Subcutaneous abdominal adipose tissue (tissue), 5 donors: ENCODE results near the gene EPHA2.

Experiments
- H3K27ac ChIP-seq: one replicate; pipeline ENCODE4 v1.7.0; 2013; ENCODE audit warnings: low read depth, mild to moderate bottlenecking, inconsistent platforms, low read length, moderate library complexity
- H3K27me3 ChIP-seq, 5 donors: one replicate each; pipeline ENCODE4 v1.7.0; 2013; ENCODE audit warnings: low read length in 5 of 5, inconsistent platforms in 1 of 5; ENCODE audit not compliant: control insufficient read depth in 5 of 5, insufficient read depth in 4 of 5
- H3K36me3 ChIP-seq, 5 donors: one replicate each; pipeline ENCODE4 v1.7.0; 2013; ENCODE audit warnings: low read length in 5 of 5; ENCODE audit not compliant: control insufficient read depth in 5 of 5, insufficient read depth in 5 of 5
- H3K4me1 ChIP-seq, 5 donors: one replicate each; pipeline ENCODE4 v1.7.0; 2013; ENCODE audit warnings: low read length in 5 of 5, mild to moderate bottlenecking in 3 of 5, moderate library complexity in 1 of 5; ENCODE audit not compliant: control insufficient read depth in 5 of 5, insufficient read depth in 5 of 5
- H3K4me3 ChIP-seq, 5 donors: one replicate each; pipeline ENCODE4 v1.7.0; 2013; ENCODE audit warnings: low read length in 5 of 5, low read depth in 1 of 5
- H3K9ac ChIP-seq, 5 donors: one replicate each; pipeline ENCODE4 v1.7.0; 2013; ENCODE audit warnings: low read length in 5 of 5, mild to moderate bottlenecking in 4 of 5, moderate library complexity in 3 of 5
- H3K9me3 ChIP-seq, 5 donors: one replicate each; pipeline ENCODE4 v1.7.0; 2013; ENCODE audit warnings: low read length in 5 of 5; ENCODE audit not compliant: control insufficient read depth in 5 of 5
- donor health status: healthy.
- donor health status: healthy.
- donor health status: healthy.
- donor health status: healthy.
- donor health status: healthy.

Gene EPHA2

DNA sequence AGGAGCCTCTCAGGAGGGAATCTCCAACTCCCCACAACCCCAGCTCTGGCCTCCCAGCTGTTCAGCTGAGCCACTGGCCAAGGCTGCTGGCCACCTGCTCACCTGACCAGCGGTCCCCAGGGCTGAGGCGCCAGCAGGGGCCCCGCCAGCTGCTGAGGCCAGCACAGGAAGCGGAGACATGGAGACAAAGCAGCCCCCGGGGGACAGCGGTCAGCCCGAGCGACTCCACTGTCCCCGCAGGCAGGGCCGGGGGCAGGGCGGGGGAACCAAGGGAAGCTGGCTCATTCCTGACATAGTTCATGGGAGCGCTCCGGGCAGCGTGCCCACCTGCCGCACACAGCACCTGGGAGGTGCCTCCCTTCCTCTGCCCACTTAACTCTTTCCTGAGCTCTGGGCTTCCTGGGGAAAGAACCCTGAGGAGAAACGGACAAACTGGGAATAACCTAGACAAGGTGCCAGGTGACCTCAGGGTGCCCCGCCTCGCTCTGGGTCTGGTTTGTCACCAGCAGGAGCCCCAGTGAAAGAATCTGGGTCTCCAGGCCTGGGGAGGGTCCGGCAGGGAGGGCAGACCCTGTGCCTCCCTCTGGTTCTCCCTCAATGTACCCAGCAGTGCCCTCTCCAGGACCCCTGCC, 10.7 kb downstream of the EPHA2 start:
- Histone ChIP-seq H3K4me1 (peaks cover 22 to 87% (median 53%) of the 10 kb centered on the region in 5 donors), H3K36me3 (peaks cover 0 to 36% (median 32%) of the 10 kb centered on the region in 5 donors), H3K27me3 (peaks cover 0 to 16% (median 0%) of the 10 kb centered on the region in 5 donors), H3K27ac (peak overlapping the region; percentile 84), H3K4me3 (peak overlapping the region in 3 of 5 donors; percentile 37 to 57 (median 56)), H3K9me3 (no peaks in the 10 kb centered on the region), H3K9ac (peak overlapping the region in 3 of 5 donors; percentile 43 to 67 (median 53))

DNA sequence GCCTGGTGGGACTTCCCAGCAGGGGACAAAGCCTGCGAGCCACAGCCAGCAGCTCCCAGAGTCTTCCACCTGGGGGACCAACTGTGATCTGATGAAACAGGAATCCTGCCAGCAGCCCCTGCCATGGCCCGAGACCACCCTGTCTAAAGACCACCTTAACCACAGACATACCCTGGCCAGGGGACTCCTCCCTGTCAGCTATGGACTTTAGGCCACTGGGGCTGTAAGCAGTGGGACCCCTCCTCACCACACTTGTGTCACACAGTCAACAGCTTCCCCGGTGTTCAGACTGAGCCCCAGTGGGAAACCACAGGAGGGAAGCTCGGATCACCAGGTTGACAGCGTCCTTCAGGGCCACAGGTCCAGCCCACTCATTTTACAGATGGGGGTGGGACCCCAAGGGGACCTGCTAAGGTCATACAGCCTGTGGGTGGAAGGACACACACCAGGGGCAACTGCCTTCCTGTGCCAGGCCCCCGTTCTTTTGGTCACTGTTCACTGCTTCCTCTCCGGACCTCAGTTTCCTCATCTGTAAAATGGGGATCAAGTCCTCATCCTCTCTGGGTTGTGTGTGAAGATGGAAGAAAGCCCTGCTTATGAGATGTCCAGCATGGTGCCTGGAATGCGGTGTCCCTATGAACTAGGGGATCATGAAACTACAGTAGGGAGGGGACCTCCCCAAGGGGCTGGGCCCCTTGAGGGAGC, 11.4 kb downstream of the EPHA2 start:
- Histone ChIP-seq H3K27me3 (peaks cover 0 to 16% (median 0%) of the 10 kb centered on the region in 5 donors), H3K9me3 (no peaks in the 10 kb centered on the region), H3K4me3 (peak overlapping the region in 1 of 5 donors; percentile 56), H3K36me3 (peaks cover 0 to 31% (median 26%) of the 10 kb centered on the region in 5 donors), H3K27ac (peak overlapping the region; percentile 84), H3K4me1 (peaks cover 23 to 87% (median 51%) of the 10 kb centered on the region in 5 donors), H3K9ac (peak overlapping the region in 3 of 5 donors; percentile 15 to 53 (median 43))

DNA sequence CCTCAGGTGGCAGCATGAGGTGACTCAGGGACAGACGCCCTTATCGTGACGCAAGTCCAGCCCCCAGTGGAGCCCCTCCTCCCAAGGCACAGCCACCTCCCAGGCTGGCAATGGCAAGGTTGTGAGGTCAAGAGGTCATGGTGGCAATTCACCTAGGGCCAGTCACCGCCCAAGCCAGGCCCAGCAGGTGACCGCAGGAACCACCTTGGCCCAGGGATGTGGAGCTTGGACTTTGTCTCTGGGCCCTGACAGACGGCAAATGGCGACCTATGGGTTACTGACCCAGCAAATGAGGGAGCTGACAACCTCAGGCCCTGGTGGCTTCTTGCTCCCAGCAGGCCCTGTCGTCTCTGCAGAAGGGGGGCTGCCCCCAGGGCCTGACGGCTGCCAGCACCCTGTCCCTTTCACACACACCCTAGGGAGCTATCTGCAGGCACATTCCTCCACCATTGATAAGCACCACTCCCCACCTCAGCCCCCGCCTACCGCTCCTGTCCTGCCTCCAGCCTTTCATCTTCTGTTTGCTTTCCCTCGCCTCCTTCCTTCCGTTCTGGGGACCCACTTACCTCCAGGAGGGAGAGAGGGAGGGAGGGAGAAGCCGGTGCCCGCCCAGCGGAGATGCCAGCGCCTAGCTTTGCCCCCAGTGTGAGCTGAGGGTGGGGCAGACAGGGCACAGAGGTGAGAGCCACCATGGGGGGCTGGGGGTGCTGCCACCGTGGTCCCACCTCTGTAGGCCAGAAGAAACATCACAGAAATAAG, 12.1 kb downstream of the EPHA2 start:
- Histone ChIP-seq H3K27me3 (peaks cover 0 to 16% (median 0%) of the 10 kb centered on the region in 5 donors), H3K4me3 (no peak overlapping the region), H3K4me1 (peaks cover 23 to 94% (median 57%) of the 10 kb centered on the region in 5 donors), H3K27ac (peak overlapping the region; percentile 84), H3K9me3 (no peaks in the 10 kb centered on the region), H3K36me3 (peaks cover 0 to 24% (median 20%) of the 10 kb centered on the region in 5 donors), H3K9ac (no peak overlapping the region)

DNA sequence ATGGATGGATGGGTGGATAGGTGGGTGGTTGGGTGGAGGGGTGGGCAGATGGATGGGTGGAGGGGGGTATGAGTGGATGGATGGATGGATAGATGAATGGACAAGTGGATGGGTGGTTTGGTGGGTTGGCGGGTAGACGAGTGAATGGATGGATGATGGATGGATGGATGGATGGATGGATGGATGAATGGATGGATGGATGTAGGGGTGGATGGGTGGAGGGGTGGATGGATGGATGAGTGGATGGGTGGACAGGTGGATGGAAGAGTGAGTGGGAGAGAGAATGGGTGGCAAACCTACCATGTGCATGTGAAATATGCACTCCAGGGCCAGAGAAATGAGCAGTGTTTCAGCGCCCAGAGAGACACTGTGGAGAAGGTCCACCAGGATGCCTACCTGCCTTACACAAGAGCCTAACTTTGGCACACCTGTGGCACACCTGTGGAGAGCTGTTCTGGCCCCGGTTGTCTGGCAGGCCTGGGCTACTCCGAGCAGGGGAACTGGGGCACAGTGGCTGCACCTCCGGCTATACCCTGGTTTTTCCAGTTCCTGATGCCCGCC, 12.8 kb downstream of the EPHA2 start:
- Histone ChIP-seq H3K27me3 (peaks cover 0 to 16% (median 0%) of the 10 kb centered on the region in 5 donors), H3K4me1 (peaks cover 23 to 91% (median 60%) of the 10 kb centered on the region in 5 donors), H3K27ac (no peak overlapping the region), H3K36me3 (peaks cover 0 to 22% (median 15%) of the 10 kb centered on the region in 5 donors), H3K9me3 (no peaks in the 10 kb centered on the region), H3K9ac (no peak overlapping the region), H3K4me3 (no peak overlapping the region)

DNA sequence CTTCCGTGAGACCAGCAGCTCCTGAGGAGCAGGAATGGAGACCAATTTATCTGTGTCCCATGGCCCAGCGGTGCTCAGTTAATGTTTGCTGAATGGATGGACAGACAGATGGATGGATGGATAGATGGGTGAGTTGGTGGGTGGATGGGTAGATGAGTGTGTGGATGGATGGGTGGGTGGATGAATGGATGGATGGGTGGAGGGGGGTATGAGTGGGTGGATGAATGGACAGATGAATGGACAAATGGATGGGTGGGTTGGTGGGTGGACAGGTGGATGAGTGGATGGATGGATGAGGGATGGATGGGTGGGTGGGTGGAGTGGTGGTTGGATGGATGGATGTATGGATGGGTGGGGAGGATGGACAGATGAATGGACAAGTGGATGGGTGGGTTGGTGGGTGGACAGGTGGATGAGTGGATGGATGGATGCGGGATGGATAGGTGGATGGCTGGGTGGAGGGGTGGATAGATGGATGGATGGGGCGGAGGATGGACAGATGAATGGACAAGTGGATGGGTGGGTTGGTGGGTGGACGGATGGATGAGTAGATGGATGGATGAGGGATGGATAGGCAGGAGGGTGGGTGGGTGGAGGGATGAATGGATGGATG, 13.4 kb downstream of the EPHA2 start:
- H3K9ac ChIP-seq = no peak overlapping the region
- peaks cover 0 to 16% (median 0%) of the 10 kb centered on the region in 5 donors for H3K27me3 ChIP-seq
- H3K4me3 ChIP-seq = no peak overlapping the region
- no peaks in the 10 kb centered on the region for H3K9me3 ChIP-seq
- H3K36me3 ChIP-seq = peaks cover 0 to 23% (median 19%) of the 10 kb centered on the region in 5 donors
- H3K4me1 ChIP-seq = peaks cover 23 to 86% (median 60%) of the 10 kb centered on the region in 5 donors
- peak overlapping the region; percentile 50 for H3K27ac ChIP-seq

DNA sequence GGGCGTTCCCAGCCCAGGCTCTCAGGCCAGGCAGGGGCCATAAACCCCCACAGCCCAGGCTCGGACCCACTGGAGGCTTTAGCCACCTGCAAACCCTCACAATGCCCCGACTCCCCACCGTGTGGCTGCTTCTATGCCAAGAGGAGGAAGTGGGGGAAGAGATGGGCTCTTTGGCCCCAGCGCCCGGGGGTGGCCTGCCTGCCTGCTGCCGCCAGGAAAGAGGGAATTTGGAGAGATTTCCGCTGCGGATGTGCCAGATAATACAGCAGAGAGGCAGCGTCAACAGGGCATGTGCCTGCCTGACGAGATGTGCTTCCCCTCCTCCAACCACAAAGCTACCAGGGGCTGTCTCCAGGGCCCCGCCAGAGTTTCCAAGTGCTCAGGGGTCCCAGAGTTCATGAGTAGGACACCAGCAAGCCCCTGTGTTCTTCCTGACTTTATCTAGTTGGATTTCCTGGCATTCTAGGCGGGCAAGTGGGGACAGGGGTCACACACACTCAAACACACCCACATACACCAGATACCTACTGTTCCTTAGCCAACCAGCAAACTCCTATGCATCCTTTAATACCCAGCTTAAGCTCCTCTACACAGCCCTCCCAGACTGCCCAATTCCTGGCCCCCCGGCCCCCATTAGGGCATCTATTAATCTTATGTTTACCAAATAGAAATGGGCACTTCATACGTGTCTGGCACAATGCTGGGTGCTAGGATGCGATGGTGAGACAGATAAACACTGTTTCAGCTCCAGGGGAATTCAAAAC, 14.1 kb downstream of the EPHA2 start:
- peaks cover 0 to 16% (median 0%) of the 10 kb centered on the region in 5 donors for H3K27me3 ChIP-seq
- H3K4me3 ChIP-seq = no peak overlapping the region
- H3K4me1 ChIP-seq = peaks cover 17 to 79% (median 53%) of the 10 kb centered on the region in 5 donors
- peak overlapping the region; percentile 50 for H3K27ac ChIP-seq
- peaks cover 0 to 22% (median 18%) of the 10 kb centered on the region in 5 donors for H3K36me3 ChIP-seq
- no peak overlapping the region for H3K9ac ChIP-seq
- H3K9me3 ChIP-seq = no peaks in the 10 kb centered on the region

DNA sequence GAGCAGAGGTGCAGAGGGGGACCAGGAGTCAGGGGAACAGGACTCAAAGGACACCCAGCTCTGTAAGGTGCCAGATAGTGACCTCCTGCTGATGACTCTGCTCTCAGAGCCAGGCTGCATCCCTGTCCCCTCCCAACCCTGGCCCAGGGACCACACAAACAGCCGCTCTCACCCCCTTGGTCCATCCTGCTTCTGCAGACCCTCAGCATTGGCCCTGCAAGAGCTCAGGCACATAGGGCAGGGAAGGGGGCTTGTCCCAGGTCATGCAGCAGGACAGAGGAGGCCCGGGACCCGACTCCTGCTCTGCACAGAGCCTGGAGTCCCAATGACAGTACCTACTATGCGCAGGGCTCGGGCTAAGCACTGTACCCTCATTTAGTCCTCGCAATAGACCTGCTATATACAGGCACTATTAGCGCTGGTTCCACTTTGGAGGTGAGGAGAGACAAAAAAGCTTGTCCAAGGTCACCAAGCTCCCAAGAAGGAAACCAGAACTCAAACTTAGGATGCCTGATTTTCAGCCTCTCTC, 15.7 kb downstream of the EPHA2 start:
- H3K27me3 ChIP-seq = peaks cover 0 to 7% (median 0%) of the 10 kb centered on the region in 5 donors
- peak overlapping the region; percentile 62 for H3K27ac ChIP-seq
- no peak overlapping the region for H3K9ac ChIP-seq
- H3K4me1 ChIP-seq = peaks cover 8 to 63% (median 37%) of the 10 kb centered on the region in 5 donors
- peaks cover 0 to 30% (median 24%) of the 10 kb centered on the region in 5 donors for H3K36me3 ChIP-seq
- no peak overlapping the region for H3K4me3 ChIP-seq
- H3K9me3 ChIP-seq = no peaks in the 10 kb centered on the region

DNA sequence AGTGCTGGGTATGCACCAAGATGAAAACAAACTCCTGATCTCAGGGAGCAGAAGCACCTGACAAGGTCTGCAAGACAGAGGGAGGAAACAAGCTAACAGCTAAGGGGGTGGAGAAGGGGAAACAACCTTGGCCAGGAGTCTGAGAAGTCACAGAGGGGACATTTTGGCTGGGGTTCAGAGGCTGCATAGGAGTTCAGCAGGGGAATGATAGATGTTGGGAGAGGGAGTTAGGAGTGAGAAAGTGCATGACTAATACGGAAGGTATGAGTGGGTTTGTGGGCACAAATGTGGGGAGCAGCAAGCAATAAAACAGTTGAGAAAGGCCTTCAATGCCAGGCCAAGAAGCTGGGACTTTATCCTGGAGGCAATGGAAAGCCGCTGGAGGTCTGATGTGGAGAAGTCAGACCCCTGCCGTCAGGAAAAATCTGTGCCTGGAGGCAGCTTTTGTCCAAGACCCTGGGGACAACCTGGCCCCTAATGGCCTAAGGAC, 16.4 kb downstream of the EPHA2 start:
- H3K9me3 ChIP-seq = no peaks in the 10 kb centered on the region
- peak overlapping the region; percentile 62 for H3K27ac ChIP-seq
- H3K27me3 ChIP-seq = peaks cover 0 to 1% (median 0%) of the 10 kb centered on the region in 5 donors
- peaks cover 0 to 36% (median 30%) of the 10 kb centered on the region in 5 donors for H3K36me3 ChIP-seq
- no peak overlapping the region for H3K9ac ChIP-seq
- no peak overlapping the region for H3K4me3 ChIP-seq
- peaks cover 5 to 63% (median 31%) of the 10 kb centered on the region in 5 donors for H3K4me1 ChIP-seq
